Ishikawa (cell line): Measurements from ENCODE around the gene CAMTA1.

ENCODE experiments used
- CEBPB ChIP-seq: IDR thresholded peaks from 2 replicates; pipeline ENCODE4 v1.6.1; 2012
- CREB1 ChIP-seq: IDR thresholded peaks from 2 replicates; pipeline ENCODE4 v1.6.1; 2012; ENCODE audit warnings: low read depth
- EGR1 ChIP-seq: IDR thresholded peaks from 2 replicates; pipeline ENCODE4 v1.6.1; 2012
- EP300 ChIP-seq: IDR thresholded peaks from 2 replicates; pipeline ENCODE4 v1.6.1; 2012; ENCODE audit warnings: borderline replicate concordance
- FOXM1 ChIP-seq: IDR thresholded peaks from 2 replicates; pipeline ENCODE4 v1.6.1; 2012; ENCODE audit warnings: low read depth, borderline replicate concordance
- NFIC ChIP-seq: IDR thresholded peaks from 2 replicates; pipeline ENCODE4 v1.6.1; 2012
- RAD21 ChIP-seq: IDR thresholded peaks from 2 replicates; pipeline ENCODE4 v1.6.1; 2012; ENCODE audit warnings: low read depth
- TAF1 ChIP-seq: IDR thresholded peaks from 2 replicates; pipeline ENCODE4 v1.6.1; 2012; ENCODE audit warnings: low read depth, mild to moderate bottlenecking
- TCF12 ChIP-seq: IDR thresholded peaks from 2 replicates; pipeline ENCODE4 v1.6.1; 2012; ENCODE audit warnings: low read depth
- TEAD4 ChIP-seq: IDR thresholded peaks from 2 replicates; pipeline ENCODE4 v1.6.1; 2012
- YY1 ChIP-seq: IDR thresholded peaks from 2 replicates; pipeline ENCODE4 v1.6.1; 2012; ENCODE audit warnings: low read depth
- ZBTB7A ChIP-seq: IDR thresholded peaks from 2 replicates; pipeline ENCODE4 v1.6.1; 2012; ENCODE audit warnings: low read depth
- TF ChIP-seq, protein P1 (sequence below): IDR thresholded peaks from 2 replicates; pipeline ENCODE4 v1.6.1; 2012
- TF ChIP-seq, protein P2 (sequence below): IDR thresholded peaks from 2 replicates; pipeline ENCODE4 v1.6.1; 2012
- TF ChIP-seq, protein P3 (sequence below): IDR thresholded peaks from 2 replicates; pipeline ENCODE4 v1.6.1; 2012; ENCODE audit warnings: low read depth, mild to moderate bottlenecking

The CAMTA1 gene

DNA sequence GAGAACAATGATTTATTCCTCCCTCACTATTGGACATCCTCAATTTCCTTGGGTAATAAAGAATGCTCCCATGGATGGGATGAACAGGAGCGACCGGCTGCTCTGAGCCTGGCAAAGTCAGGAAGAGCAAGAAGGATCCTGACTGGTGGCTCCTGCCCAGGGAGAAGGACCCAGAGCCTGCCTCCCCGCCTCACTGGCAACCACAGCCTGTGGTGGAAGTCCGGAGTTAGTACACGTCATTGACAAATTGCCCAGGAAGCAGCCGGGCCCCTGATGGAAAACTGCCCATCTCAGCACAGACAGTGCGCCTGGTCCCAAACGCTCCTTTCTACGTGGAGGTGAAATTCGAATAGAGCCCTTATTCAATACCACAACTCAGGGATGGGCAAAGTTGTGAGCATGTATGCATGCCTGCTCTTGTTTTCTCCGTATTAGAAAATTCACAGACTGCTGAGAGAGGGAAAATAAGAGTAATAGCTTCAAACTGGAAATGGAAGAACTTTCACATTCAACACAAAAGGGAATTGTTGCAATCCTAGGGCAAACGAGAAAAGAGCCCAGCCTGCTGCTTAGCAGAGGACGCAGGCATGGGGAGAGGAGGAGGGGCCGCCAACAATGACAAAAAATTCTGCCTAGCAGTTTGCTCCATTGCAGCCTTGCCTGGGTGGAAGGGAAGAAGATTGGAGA lies 588.8 kb downstream of the CAMTA1 start:
- TF ChIP-seq, protein P1, sequence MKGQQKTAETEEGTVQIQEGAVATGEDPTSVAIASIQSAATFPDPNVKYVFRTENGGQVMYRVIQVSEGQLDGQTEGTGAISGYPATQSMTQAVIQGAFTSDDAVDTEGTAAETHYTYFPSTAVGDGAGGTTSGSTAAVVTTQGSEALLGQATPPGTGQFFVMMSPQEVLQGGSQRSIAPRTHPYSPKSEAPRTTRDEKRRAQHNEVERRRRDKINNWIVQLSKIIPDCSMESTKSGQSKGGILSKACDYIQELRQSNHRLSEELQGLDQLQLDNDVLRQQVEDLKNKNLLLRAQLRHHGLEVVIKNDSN: no peak
- TF ChIP-seq TCF12: no peak
- TF ChIP-seq TAF1: no peak
- TF ChIP-seq CREB1: no peak
- no peak for TF ChIP-seq CEBPB
- no peak for TF ChIP-seq EGR1
- TF ChIP-seq FOXM1: no peak
- TF ChIP-seq EP300: no peak
- TF ChIP-seq, protein P2, sequence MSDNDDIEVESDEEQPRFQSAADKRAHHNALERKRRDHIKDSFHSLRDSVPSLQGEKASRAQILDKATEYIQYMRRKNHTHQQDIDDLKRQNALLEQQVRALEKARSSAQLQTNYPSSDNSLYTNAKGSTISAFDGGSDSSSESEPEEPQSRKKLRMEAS: no peak
- no peak for TF ChIP-seq TEAD4
- TF ChIP-seq RAD21: no peak
- TF ChIP-seq YY1: no peak
- TF ChIP-seq NFIC: no peak
- TF ChIP-seq, protein P3, sequence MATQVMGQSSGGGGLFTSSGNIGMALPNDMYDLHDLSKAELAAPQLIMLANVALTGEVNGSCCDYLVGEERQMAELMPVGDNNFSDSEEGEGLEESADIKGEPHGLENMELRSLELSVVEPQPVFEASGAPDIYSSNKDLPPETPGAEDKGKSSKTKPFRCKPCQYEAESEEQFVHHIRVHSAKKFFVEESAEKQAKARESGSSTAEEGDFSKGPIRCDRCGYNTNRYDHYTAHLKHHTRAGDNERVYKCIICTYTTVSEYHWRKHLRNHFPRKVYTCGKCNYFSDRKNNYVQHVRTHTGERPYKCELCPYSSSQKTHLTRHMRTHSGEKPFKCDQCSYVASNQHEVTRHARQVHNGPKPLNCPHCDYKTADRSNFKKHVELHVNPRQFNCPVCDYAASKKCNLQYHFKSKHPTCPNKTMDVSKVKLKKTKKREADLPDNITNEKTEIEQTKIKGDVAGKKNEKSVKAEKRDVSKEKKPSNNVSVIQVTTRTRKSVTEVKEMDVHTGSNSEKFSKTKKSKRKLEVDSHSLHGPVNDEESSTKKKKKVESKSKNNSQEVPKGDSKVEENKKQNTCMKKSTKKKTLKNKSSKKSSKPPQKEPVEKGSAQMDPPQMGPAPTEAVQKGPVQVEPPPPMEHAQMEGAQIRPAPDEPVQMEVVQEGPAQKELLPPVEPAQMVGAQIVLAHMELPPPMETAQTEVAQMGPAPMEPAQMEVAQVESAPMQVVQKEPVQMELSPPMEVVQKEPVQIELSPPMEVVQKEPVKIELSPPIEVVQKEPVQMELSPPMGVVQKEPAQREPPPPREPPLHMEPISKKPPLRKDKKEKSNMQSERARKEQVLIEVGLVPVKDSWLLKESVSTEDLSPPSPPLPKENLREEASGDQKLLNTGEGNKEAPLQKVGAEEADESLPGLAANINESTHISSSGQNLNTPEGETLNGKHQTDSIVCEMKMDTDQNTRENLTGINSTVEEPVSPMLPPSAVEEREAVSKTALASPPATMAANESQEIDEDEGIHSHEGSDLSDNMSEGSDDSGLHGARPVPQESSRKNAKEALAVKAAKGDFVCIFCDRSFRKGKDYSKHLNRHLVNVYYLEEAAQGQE: no peak
- TF ChIP-seq ZBTB7A: no peak

DNA sequence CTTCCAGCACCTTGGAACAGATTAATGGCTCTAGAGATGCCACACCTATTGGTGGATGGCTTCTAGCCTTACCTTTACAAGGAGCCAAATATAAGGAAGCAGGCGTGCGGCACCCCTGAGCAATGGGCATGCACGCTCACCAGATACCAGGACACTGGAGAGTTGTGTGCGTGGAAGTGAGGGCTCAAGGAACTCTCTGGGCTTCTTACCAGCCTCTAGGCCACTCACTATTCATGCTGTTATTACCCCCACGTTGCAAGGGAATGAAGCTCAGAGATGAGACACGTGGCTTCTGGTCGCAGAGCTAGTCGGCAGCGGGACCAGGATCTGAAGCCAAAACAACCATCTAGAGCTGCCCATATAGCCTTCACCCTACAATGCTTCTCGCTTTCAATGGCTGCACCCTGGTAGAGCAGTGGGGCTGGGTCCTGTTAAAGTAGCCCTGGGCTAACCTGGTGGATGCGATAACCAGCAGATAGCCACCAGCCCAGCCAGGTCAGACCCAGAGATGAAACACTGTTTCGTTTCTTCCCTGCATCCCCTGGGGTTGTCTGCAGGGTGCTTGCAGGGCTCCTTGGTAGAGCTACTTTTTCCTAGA lies 589.4 kb downstream of the CAMTA1 start:
- TF ChIP-seq YY1 (no peak), TEAD4 (no peak), NFIC (no peak), EGR1 (no peak), ZBTB7A (no peak), FOXM1 (no peak), TAF1 (no peak), CEBPB (no peak), EP300 (no peak)
- TF ChIP-seq, protein P3: no peak
- TF ChIP-seq, protein P2: no peak

DNA sequence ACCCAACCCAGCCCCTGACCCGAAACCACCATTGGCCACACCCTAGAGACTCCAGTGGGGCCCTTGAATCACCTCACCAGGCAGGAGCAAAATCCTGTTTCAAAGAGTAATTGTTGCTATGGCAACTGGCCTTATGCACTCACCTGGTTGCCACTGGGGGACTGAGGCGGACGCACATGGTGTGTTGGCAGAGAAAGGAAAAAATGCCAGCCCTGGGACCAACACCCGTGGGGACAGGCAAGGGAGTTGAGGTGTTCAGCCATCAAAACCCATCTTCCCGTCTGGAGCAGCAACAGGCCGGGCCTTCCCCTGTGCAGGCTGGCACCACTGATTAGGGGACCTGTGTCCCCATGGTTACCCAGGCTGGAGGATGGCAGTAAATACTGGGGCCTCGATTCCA lies 590.1 kb downstream of the CAMTA1 start:
- TF ChIP-seq, protein P3: no peak
- TF ChIP-seq YY1 (no peak), ZBTB7A (no peak), NFIC (no peak), RAD21 (no peak), TAF1 (no peak), TEAD4 (no peak), EP300 (no peak), CREB1 (no peak), FOXM1 (no peak), TCF12 (no peak)
- TF ChIP-seq, protein P1: no peak

DNA sequence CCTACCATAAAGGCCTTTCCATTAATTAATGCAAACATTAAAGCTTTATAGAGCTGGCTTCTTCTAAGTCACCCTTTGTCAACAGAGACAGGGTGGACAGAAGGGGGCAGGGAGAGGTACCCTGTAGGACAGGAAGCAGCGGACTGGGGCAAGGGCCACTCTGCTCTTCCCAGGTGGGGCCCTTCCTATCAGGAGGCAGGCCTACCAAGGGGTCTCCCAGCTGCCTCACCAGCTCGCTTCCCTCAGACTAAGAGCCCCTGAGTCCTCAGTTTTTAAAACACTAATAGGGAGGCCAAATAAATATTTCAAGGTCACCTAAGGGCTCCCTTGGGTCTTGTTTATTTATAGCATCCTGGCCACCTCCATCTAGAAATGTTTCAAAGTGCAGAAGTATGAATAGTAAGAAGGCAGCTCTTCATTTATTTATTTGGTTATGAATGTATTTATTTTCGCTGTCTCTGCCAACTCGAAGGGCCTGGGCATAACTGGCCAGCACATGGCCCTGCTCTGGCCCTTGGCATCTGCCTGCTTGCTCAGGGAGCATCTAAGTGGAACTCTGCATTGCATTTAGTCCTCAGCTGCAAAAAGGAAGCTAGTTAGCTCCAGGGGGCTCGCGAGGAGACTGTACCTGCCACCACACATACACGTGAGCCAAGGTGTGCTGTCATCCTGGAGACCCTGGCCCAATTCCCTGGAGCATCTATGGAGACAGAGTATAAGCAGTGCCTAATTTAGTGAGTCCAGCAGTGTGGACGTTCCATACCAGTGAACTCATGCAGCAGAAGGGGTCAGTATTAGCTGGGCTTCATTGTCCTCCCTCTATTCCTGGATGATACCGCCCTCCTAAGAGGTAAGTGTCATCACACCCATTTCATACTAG lies 590.8 kb downstream of the CAMTA1 start:
- no peak for TF ChIP-seq YY1
- TF ChIP-seq, protein P2: no peak
- no peak for TF ChIP-seq EP300
- no peak for TF ChIP-seq ZBTB7A
- no peak for TF ChIP-seq EGR1
- TF ChIP-seq FOXM1: no peak
